Chondrocyte (in vitro differentiated cells): ENCODE data around the gene THAP11. TPM values are rescaled to one million over a fixed set of nuclear protein-coding genes. Genes with fewer than 3 reads are reported as not detected.

Experiments
- DNase-seq: peaks from one replicate; pipeline ENCODE4 v3.0.0; 2021; ENCODE audit warnings: mixed read lengths, low spot score
- H3K27ac Mint-ChIP-seq: one replicate; pipeline ENCODE4 v1.8.0; 2021; ENCODE audit warnings: mild to moderate bottlenecking, moderate library complexity, mixed read lengths; ENCODE audit not compliant: unreplicated experiment
- H3K27me3 Mint-ChIP-seq: 2 replicates; pipeline ENCODE4 v1.8.0; 2021; ENCODE audit warnings: low read depth, mixed read lengths
- H3K36me3 Mint-ChIP-seq: 2 replicates; pipeline ENCODE4 v1.8.0; 2021; ENCODE audit warnings: low read depth, mixed read lengths
- H3K4me1 Mint-ChIP-seq: 2 replicates; pipeline ENCODE4 v1.8.0; 2021; ENCODE audit warnings: low read depth, mild to moderate bottlenecking, mixed read lengths
- H3K4me3 Mint-ChIP-seq: one replicate; pipeline ENCODE4 v1.8.0; 2021; ENCODE audit warnings: mild to moderate bottlenecking, moderate library complexity, mixed read lengths; ENCODE audit not compliant: unreplicated experiment
- H3K9me3 Mint-ChIP-seq: 2 replicates; pipeline ENCODE4 v1.8.0; 2021; ENCODE audit warnings: low read depth, mixed read lengths
- CTCF ChIP-seq: fragments of 200-600 bp; sonication (generic); IDR thresholded peaks from 2 replicates; pipeline ENCODE4 v1.5.0; 2021; ENCODE audit warnings: antibody characterized with exemption, mild to moderate bottlenecking, moderate library complexity
- total RNA-seq: library from RNA; stranded (reverse); gene quantifications from 3 replicates; pipeline ENCODE4 v1.2.1, GENCODE V29; 2021

The THAP11 gene
- total RNA-seq, 1 donor from 2014 or later = 25.7 TPM

- no peaks in the 10 kb centered on the region for H3K27me3 Mint-ChIP-seq
- no peaks in the 10 kb centered on the region for H3K9me3 Mint-ChIP-seq
- TF ChIP-seq CTCF = no peak
Observed at GRCh38 chr16:67853670-67854069, 11.6 kb downstream of the THAP11 start.

GRCh38 chr16:67855789-67856188 is 13.7 kb downstream of the THAP11 start:
- no peak for TF ChIP-seq CTCF
- Mint-ChIP-seq H3K27me3 (no peaks in the 10 kb centered on the region), H3K27ac (no peak overlapping the region), H3K4me1 (peaks cover 44% of the 10 kb centered on the region), H3K9me3 (no peaks in the 10 kb centered on the region), H3K4me3 (no peak overlapping the region), H3K36me3 (no peaks in the 10 kb centered on the region)
- DNase-seq = no peak

More at GRCh38 chr16:67853670-67854069, 11.6 kb downstream of the THAP11 start:
- peaks cover 48% of the 10 kb centered on the region for H3K4me1 Mint-ChIP-seq
- H3K27ac Mint-ChIP-seq = no peak overlapping the region
- H3K36me3 Mint-ChIP-seq = no peaks in the 10 kb centered on the region
- no peak overlapping the region for H3K4me3 Mint-ChIP-seq
- no peak for DNase-seq

- Mint-ChIP-seq H3K27me3 (no peaks in the 10 kb centered on the region), H3K4me3 (no peak overlapping the region), H3K4me1 (peaks cover 57% of the 10 kb centered on the region), H3K36me3 (peaks cover 4% of the 10 kb centered on the region), H3K9me3 (no peaks in the 10 kb centered on the region), H3K27ac (peak overlapping the region; percentile 83)
- DNase-seq = no peak
- TF ChIP-seq CTCF = no peak
Observed at GRCh38 chr16:67856927-67857546, 14.9 kb downstream of the THAP11 start.

GRCh38 chr16:67857547-67858233 is 15.6 kb downstream of the THAP11 start:
- no peak for DNase-seq
- H3K9me3 Mint-ChIP-seq = no peaks in the 10 kb centered on the region
- H3K27me3 Mint-ChIP-seq = no peaks in the 10 kb centered on the region
- peak overlapping the region; percentile 83 for H3K27ac Mint-ChIP-seq
- peak overlapping the region; percentile 13 for H3K4me3 Mint-ChIP-seq
- H3K4me1 Mint-ChIP-seq = peaks cover 63% of the 10 kb centered on the region
- H3K36me3 Mint-ChIP-seq = peaks cover 4% of the 10 kb centered on the region
- TF ChIP-seq CTCF = no peak

GRCh38 chr16:67858500-67858899 is 16.4 kb downstream of the THAP11 start:
- no peaks in the 10 kb centered on the region for H3K27me3 Mint-ChIP-seq
- no peak overlapping the region for H3K4me3 Mint-ChIP-seq
- no peaks in the 10 kb centered on the region for H3K9me3 Mint-ChIP-seq
- no peak for DNase-seq
- no peak for TF ChIP-seq CTCF
- peak overlapping the region; percentile 83 for H3K27ac Mint-ChIP-seq
- peaks cover 4% of the 10 kb centered on the region for H3K36me3 Mint-ChIP-seq
- H3K4me1 Mint-ChIP-seq = peaks cover 71% of the 10 kb centered on the region
